ENCODE measurements around the gene ENDOD1. TPM values are rescaled to one million over a fixed set of nuclear protein-coding genes. Genes with fewer than 3 reads are reported as not detected.
A peak's percentile ranks its signal among the peaks of the same experiment; 100 is the strongest.

Gene ENDOD1
- total RNA-seq, 4 donors from 2014 or later, result 106 to 210 (median 154) TPM

- Histone ChIP-seq H3K4me1 (peaks cover 0 to 47% (median 32%) of the 10 kb centered on the region in 4 donors), H3K27ac (peak overlapping the region in 1 of 4 donors; percentile 71), H3K4me3 (no peak overlapping the region), H3K36me3 (no peaks in the 10 kb centered on the region), H3K27me3 (no peaks in the 10 kb centered on the region), H3K9me3 (no peaks in the 10 kb centered on the region)
- WGBS, 2 donors, result 92 to 93% methylated on average over 4 of the region's 4 CpGs
- TF ChIP-seq EP300 (IDR thresholded peaks at IDR 0.05), result no peak
- TF ChIP-seq CTCF (IDR thresholded peaks at IDR 0.05), result no peak
- TF ChIP-seq POLR2A (IDR thresholded peaks at IDR 0.05), result no peak
- no peak for DNase-seq (ENCODE audit: low spot score in 2 of 2)
These were observed 65.7 kb downstream of the ENDOD1 start for GRCh38 chr11:95155385-95155784.

DNA sequence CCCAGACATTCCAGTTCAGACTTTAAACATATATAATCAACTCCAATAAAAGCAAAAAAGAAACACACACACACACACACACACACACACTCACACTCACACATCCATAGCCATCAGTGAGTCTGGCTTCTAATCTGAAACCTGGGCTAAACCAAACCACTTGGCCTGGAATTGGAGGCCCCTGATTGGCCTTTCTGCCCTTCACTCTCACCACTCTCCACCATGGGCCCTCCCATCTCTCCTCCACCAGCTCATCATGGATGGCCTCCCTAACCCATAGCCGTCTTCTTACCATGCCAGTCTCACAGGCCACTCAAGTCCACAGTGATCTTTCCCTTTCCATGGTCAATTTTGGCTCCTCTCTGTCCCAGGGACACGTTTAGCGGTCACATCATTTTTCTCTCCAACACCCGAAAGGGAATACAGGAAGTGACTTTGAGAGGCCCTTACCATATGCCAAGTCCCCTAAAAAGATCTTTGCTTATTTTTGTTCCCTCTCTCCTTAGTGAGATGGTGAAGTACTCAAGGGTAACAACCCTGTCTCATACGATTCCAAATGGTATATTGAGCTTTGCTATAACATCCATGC lies 66.6 kb downstream of the ENDOD1 start:
- Histone ChIP-seq H3K27me3 (no peaks in the 10 kb centered on the region), H3K4me3 (no peak overlapping the region), H3K27ac (peak overlapping the region; percentile 4 to 92 (median 56)), H3K4me1 (peaks cover 0 to 47% (median 32%) of the 10 kb centered on the region in 4 donors), H3K9me3 (no peaks in the 10 kb centered on the region), H3K36me3 (no peaks in the 10 kb centered on the region)
- TF ChIP-seq POLR2A (IDR thresholded peaks at IDR 0.05) (no peak), EP300 (IDR thresholded peaks at IDR 0.05) (no peak), CTCF (IDR thresholded peaks at IDR 0.05) (no peak)
- 74 to 82% methylated on average over 5 of the region's 5 CpGs for WGBS, 2 donors
- no peak for DNase-seq (ENCODE audit: low spot score in 2 of 2)

- Histone ChIP-seq H3K9me3 (no peaks in the 10 kb centered on the region), H3K27ac (peak overlapping the region; percentile 35 to 92 (median 73)), H3K36me3 (no peaks in the 10 kb centered on the region), H3K4me3 (peak overlapping the region in 1 of 4 donors; percentile 10), H3K4me1 (peaks cover 0 to 42% (median 28%) of the 10 kb centered on the region in 4 donors), H3K27me3 (no peaks in the 10 kb centered on the region)
- no peak for TF ChIP-seq POLR2A (IDR thresholded peaks at IDR 0.05)
- no peak for TF ChIP-seq EP300 (IDR thresholded peaks at IDR 0.05)
- no peak for TF ChIP-seq CTCF (IDR thresholded peaks at IDR 0.05)
- 21 to 24% methylated on average over 7 of the region's 7 CpGs for WGBS, 2 donors
- no peak for DNase-seq (ENCODE audit: low spot score in 2 of 2)
These were observed 67.4 kb downstream of the ENDOD1 start for GRCh38 chr11:95156916-95157541.

GRCh38 chr11:95157824-95158223 lies 68.2 kb downstream of the ENDOD1 start:
- WGBS, 2 donors, result 77 to 95% methylated on average over 1 of the region's 1 CpG
- no peaks in the 10 kb centered on the region for H3K9me3 ChIP-seq

More at GRCh38 chr11:95157824-95158223, 68.2 kb downstream of the ENDOD1 start:
- DNase-seq (ENCODE audit: low spot score in 2 of 2), result no peak
- Histone ChIP-seq H3K27me3 (no peaks in the 10 kb centered on the region), H3K4me3 (no peak overlapping the region), H3K36me3 (no peaks in the 10 kb centered on the region), H3K4me1 (peaks cover 0 to 36% (median 28%) of the 10 kb centered on the region in 4 donors), H3K27ac (peak overlapping the region; percentile 35 to 92 (median 73))
- TF ChIP-seq EP300 (IDR thresholded peaks at IDR 0.05) (no peak), POLR2A (IDR thresholded peaks at IDR 0.05) (no peak), CTCF (IDR thresholded peaks at IDR 0.05) (no peak)
